AG04449 (cell line): ENCODE data around the gene FRMD6.

ENCODE experiments used
- CTCF ChIA-PET: fragments of 350-600 bp; formaldehyde crosslinking; extraction: SDS; loops from one replicate; lab custom pipeline; 2021; ENCODE audit warnings: antibody characterized with exemption; lab: Yijun Ruan, JAX
- POLR2A ChIA-PET: fragments of 400-600, 350-600 bp; formaldehyde crosslinking; extraction: SDS; loops from one replicate; lab custom pipeline; 2020; ENCODE audit warnings: antibody characterized with exemption, inconsistent platforms; lab: Yijun Ruan, JAX
- DNase-seq: peaks from one replicate; pipeline ENCODE4 v3.0.0-alpha.2; 2010; ENCODE audit warnings: low read depth, low spot score
- H3K4me3 ChIP-seq: 2 replicates; pipeline ENCODE4 v1.5.1; 2011; ENCODE audit warnings: low read depth, mild to moderate bottlenecking, control low read depth, low read length
- TF ChIP-seq, protein P1 (sequence below): IDR thresholded peaks from one replicate; pipeline ENCODE4 v1.5.1; 2011; ENCODE audit warnings: mild to moderate bottlenecking, moderate library complexity, low read length, control low read depth, inconsistent platforms; ENCODE audit not compliant: insufficient read depth; ENCODE audit errors: missing control alignments

Gene FRMD6

DNA sequence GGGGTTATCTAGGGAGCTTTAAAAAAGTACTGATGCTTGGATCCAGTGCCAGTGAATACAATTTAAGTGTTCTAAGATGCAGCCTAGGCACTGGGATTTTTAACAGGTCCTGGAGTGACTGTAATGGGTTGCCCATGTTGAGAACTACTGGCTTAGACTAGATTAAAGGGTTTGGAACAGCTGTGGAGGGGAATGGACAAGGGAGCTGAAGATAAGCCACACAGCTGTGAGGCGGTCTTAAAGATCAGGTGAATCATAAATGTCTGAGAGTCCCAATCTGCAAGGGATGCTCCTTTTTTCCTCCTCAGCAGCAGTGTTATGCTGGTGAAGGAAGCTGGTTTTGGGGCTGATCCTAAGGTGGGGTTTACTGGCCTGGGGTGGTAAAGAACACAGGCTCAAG lies 35.5 kb upstream of the FRMD6 start:
- no peak overlapping the region for H3K4me3 ChIP-seq
- no peak for DNase-seq
- ChIA-PET CTCF (no interaction called here), POLR2A (no interaction called here)
- TF ChIP-seq, protein P1, sequence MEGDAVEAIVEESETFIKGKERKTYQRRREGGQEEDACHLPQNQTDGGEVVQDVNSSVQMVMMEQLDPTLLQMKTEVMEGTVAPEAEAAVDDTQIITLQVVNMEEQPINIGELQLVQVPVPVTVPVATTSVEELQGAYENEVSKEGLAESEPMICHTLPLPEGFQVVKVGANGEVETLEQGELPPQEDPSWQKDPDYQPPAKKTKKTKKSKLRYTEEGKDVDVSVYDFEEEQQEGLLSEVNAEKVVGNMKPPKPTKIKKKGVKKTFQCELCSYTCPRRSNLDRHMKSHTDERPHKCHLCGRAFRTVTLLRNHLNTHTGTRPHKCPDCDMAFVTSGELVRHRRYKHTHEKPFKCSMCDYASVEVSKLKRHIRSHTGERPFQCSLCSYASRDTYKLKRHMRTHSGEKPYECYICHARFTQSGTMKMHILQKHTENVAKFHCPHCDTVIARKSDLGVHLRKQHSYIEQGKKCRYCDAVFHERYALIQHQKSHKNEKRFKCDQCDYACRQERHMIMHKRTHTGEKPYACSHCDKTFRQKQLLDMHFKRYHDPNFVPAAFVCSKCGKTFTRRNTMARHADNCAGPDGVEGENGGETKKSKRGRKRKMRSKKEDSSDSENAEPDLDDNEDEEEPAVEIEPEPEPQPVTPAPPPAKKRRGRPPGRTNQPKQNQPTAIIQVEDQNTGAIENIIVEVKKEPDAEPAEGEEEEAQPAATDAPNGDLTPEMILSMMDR = no peak

DNA sequence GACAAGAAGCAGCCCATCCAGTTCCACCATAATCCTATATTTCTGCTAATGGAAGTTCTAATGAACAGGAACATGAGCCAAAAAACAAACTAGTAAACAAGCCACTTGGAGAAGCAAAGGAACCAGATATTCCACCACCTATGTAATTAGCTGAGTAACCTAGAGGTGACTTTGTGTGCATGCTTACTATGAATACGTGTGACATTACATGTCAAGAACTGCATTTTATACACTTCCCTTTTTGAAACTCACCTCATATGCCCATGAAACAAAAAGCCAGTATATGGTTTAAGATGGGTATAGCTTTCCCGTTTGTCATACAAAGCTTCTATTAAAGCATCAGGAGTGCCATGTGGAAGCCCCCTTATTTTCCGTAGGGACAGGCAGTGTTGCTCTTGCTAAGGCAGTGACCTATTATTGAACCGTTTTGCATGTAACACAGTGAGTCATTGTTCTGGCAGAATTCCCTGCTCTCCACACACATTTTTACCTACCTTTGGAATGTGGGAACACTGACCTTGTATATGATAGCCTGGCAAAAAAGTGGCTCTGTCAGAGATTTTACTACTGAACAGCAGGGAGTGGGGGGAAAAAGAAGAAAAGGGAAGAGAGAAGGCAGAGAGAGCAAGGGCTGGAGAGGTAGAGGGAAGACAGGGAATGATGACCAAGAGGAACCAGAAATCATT lies 34.8 kb upstream of the FRMD6 start:
- DNase-seq = peak; percentile 76
- TF ChIP-seq, protein P1 = no peak
- ChIA-PET CTCF (no interaction called here), POLR2A (interaction anchor here (1.2 kb wide), 1 partner anchor 12 kb away, joined by 3 read pairs; no protein-coding TSS in a partner anchor)
- no peak overlapping the region for H3K4me3 ChIP-seq

DNA sequence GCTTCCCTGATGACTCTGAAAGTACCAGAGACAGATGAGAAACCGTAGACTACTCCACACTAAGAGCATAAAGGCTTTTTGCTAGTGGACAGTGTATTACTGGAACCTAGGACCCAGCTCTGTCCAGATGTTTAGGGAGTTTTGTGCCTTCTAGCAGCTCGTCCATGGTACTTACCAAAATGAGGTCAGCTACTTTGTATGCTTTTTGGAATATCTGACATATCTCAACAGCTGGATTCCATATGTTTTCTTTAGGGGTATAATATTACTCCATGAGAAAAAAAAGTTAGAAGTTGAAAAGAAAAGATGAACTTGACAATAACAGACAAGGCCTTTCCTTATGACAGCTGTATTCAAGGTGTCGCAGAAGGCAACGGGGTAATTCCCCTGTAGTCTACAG lies 32.1 kb upstream of the FRMD6 start:
- no peak for DNase-seq
- H3K4me3 ChIP-seq = no peak overlapping the region
- TF ChIP-seq, protein P1 = no peak
- ChIA-PET CTCF (interaction anchor here (0.9 kb wide), 1 partner anchor 15 kb away, joined by 3 read pairs; no protein-coding TSS in a partner anchor), POLR2A (interaction anchor here (0.5 kb wide), 1 partner anchor 52 kb away, joined by 3 read pairs; no protein-coding TSS in a partner anchor)

DNA sequence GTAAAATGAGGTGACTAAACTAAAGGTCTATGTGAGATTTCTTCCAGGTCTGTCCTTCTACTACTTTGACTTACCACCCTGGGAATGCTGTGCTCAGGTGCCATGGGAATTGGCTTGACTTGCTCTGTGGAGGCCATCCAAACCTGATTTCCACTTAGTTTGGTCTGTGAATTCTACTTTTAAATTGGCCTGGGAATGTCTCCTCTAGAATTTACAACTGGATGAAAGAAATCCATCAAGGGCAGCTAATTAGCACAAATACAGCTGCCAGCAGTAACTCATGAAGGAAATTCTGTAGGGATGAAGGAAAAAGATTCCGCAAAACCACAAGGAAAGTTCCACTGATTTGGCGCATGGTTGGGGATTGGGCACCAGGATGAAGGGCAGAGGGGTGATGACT lies 31.7 kb upstream of the FRMD6 start:
- TF ChIP-seq, protein P1 = no peak
- no peak for DNase-seq
- ChIA-PET CTCF (interaction anchor here (0.7 kb wide), 1 partner anchor 197 kb away, joined by 3 read pairs; no protein-coding TSS in a partner anchor), POLR2A (interaction anchor here (0.5 kb wide), 1 partner anchor 53 kb away, joined by 3 read pairs; no protein-coding TSS in a partner anchor)
- H3K4me3 ChIP-seq = no peak overlapping the region

DNA sequence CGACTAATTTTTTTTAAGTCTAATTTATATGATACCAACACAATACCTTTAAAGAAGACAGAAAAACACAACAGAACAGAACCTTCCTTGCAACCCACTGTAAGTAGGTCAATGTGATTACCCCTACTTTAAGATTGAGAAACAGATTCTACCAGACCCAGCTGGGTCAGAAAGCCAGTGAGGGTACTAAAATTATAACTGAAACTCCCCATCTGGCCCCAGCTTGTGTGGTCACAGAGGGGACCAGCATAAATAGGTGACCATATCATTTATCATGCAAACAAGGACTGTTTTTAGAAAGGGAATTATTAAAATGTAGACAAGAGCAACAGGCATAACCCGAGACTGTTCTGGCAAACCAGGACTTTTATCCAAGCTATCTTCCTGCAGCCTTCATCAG lies 30.1 kb upstream of the FRMD6 start:
- no peak for DNase-seq
- ChIA-PET POLR2A (interaction anchor here (1.2 kb wide), 1 partner anchor 14 kb away, joined by 4 read pairs; no protein-coding TSS in a partner anchor), CTCF (interaction anchor here (1.3 to 1.8 kb wide), 5 partner anchors 11 to 339 kb away, joined by 3 to 7 read pairs (median 6); partner anchors contain the start of gene FRMD6)
- H3K4me3 ChIP-seq = no peak overlapping the region
- TF ChIP-seq, protein P1 = no peak

DNA sequence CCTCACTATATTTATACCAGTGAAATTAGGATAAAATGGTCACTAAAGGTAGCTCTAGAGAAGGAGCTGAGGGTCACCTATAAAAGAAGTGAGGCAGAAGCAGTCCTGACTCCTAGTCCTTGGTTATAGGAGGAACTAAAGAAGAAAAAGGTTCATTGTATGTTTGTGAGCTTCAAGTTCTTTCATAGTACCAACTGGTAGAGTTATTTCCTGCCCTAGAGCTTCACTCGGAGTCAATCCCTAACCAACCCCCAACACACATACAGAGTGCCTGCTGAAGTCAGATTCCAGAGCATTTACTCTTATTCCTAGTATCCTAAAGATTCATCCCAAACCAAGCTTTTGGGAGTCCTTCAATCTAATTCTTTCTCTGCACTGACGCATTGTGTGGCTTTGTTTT lies 29.3 kb upstream of the FRMD6 start:
- CTCF ChIA-PET = interaction anchor here (1.2 to 1.8 kb wide), 6 partner anchors 10 to 339 kb away, joined by 4 to 7 read pairs (median 6); partner anchors contain the start of gene FRMD6
- POLR2A ChIA-PET = interaction anchor here (1.2 kb wide), 1 partner anchor 14 kb away, joined by 4 read pairs; no protein-coding TSS in a partner anchor

More for the DNA sequence above, 29.3 kb upstream of the FRMD6 start:
- TF ChIP-seq, protein P1 = no peak
- no peak overlapping the region for H3K4me3 ChIP-seq
- no peak for DNase-seq
